WTC11 (cell line): ENCODE data around the gene HPDL. TPM values are rescaled to one million over a fixed set of nuclear protein-coding genes. Genes with fewer than 3 reads are reported as not detected.
A peak's percentile ranks its signal among the peaks of the same experiment; 100 is the strongest.

Experiments
- ATAC-seq: fragments of 200-7000 bp; cut with Tn5 transposase; 2 replicates; pipeline ENCODE4 v1.10.0; 2021; ENCODE audit warnings: mild to moderate bottlenecking, moderate library complexity
- CTCF ChIA-PET: fragments of 300-600 bp; sonication (Branson Sonifier 250); formaldehyde crosslinking; loops from one replicate; lab custom pipeline; 2021; ENCODE audit warnings: antibody characterized with exemption; lab: Charles Lee
- POLR2A ChIA-PET: fragments of 350-600 bp; sonication (Branson Sonifier 250); formaldehyde crosslinking; loops from one replicate; lab custom pipeline; 2021; ENCODE audit warnings: antibody characterized with exemption; lab: Charles Lee
- DNase-seq: peaks from one replicate; pipeline ENCODE4 v3.0.0; 2021; ENCODE audit warnings: low spot score
- H3K27ac Mint-ChIP-seq: 2 replicates; pipeline ENCODE4 v1.8.0; 2021; ENCODE audit warnings: mixed read lengths
- H3K27me3 Mint-ChIP-seq: 2 replicates; pipeline ENCODE4 v1.8.0; 2021; ENCODE audit warnings: low read depth, mild to moderate bottlenecking, moderate library complexity, mixed read lengths
- H3K36me3 Mint-ChIP-seq: 2 replicates; pipeline ENCODE4 v1.8.0; 2021; ENCODE audit warnings: mixed read lengths
- H3K4me1 Mint-ChIP-seq: 2 replicates; pipeline ENCODE4 v1.8.0; 2022; ENCODE audit warnings: mixed read lengths
- H3K4me3 Mint-ChIP-seq: 2 replicates; pipeline ENCODE4 v1.8.0; 2021; ENCODE audit warnings: mild to moderate bottlenecking, moderate library complexity, mixed read lengths
- H3K9me3 Mint-ChIP-seq: 2 replicates; pipeline ENCODE4 v1.8.0; 2021; ENCODE audit warnings: mixed read lengths
- ATF1 ChIP-seq: sonication (generic); formaldehyde crosslinking; IDR thresholded peaks from 2 replicates; pipeline ENCODE4 v1.8.1; 2023; ENCODE audit warnings: mild to moderate bottlenecking, moderate library complexity, missing genetic modification reagents
- CREB1 ChIP-seq: sonication (generic); formaldehyde crosslinking; IDR thresholded peaks from 2 replicates; pipeline ENCODE4 v1.8.0; 2023; ENCODE audit warnings: mild to moderate bottlenecking, missing genetic modification reagents
- CREM ChIP-seq: sonication (generic); formaldehyde crosslinking; IDR thresholded peaks from 2 replicates; pipeline ENCODE4 v1.8.1; 2022; ENCODE audit warnings: mild to moderate bottlenecking, missing genetic modification reagents, moderate library complexity
- ETV6 ChIP-seq: sonication (generic); formaldehyde crosslinking; IDR thresholded peaks from 2 replicates; pipeline ENCODE4 v1.8.1; 2022; ENCODE audit warnings: mild to moderate bottlenecking, missing genetic modification reagents
- FOXK1 ChIP-seq: sonication (generic); formaldehyde crosslinking; IDR thresholded peaks from 2 replicates; pipeline ENCODE4 v1.8.0; 2022; ENCODE audit warnings: mild to moderate bottlenecking, moderate library complexity, missing genetic modification reagents
- HMGA2 ChIP-seq: fragments of 250-450 bp; sonication (Bioruptor Pico); IDR thresholded peaks from 2 replicates; pipeline ENCODE4 v1.4.0; 2021; ENCODE audit warnings: mild to moderate bottlenecking, moderate library complexity
- KAT7 ChIP-seq: sonication (generic); formaldehyde crosslinking; IDR thresholded peaks from 2 replicates; pipeline ENCODE4 v1.8.1; 2023; ENCODE audit warnings: missing genetic modification reagents, mild to moderate bottlenecking, borderline replicate concordance
- NFYB ChIP-seq: sonication (generic); formaldehyde crosslinking; conservative IDR thresholded peaks from 2 replicates; pipeline ENCODE4 v1.8.0; 2022; ENCODE audit warnings: low read depth, missing genetic modification reagents
- PRRX2 ChIP-seq: fragments of 250-450 bp; sonication (Bioruptor Pico); IDR thresholded peaks from 2 replicates; pipeline ENCODE4 v1.8.0; 2021; ENCODE audit warnings: mild to moderate bottlenecking
- SMAD3 ChIP-seq: sonication (generic); formaldehyde crosslinking; IDR thresholded peaks from 2 replicates; pipeline ENCODE4 v1.8.0; 2022; ENCODE audit warnings: missing genetic modification reagents, mild to moderate bottlenecking, borderline replicate concordance
- SOX15 ChIP-seq: fragments of 250-450 bp; sonication (Bioruptor Pico); IDR thresholded peaks from 2 replicates; pipeline ENCODE4 v1.9.0; 2021; ENCODE audit warnings: mild to moderate bottlenecking
- SP1 ChIP-seq: sonication (generic); formaldehyde crosslinking; conservative IDR thresholded peaks from 2 replicates; pipeline ENCODE4 v1.8.1; 2022; ENCODE audit warnings: missing genetic modification reagents
- ZNF263 ChIP-seq: sonication (generic); formaldehyde crosslinking; IDR thresholded peaks from 2 replicates; pipeline ENCODE4 v1.8.1; 2022; ENCODE audit warnings: low read depth, mild to moderate bottlenecking, moderate library complexity, missing genetic modification reagents
- ZNF396 ChIP-seq: fragments of 250-450 bp; sonication (Bioruptor Pico); IDR thresholded peaks from 2 replicates; pipeline ENCODE4 v1.8.0; 2021; ENCODE audit warnings: mild to moderate bottlenecking, moderate library complexity, borderline replicate concordance
- ZNF416 ChIP-seq: fragments of 250-450 bp; sonication (Bioruptor Pico); IDR thresholded peaks from 2 replicates; pipeline ENCODE4 v1.9.0; 2021; ENCODE audit warnings: mild to moderate bottlenecking, inconsistent platforms
- total RNA-seq: library from RNA; stranded (reverse); gene quantifications from 3 replicates; pipeline ENCODE4 v1.2.3, GENCODE V29; 2021
- TF ChIP-seq, protein P1 (sequence below): sonication (generic); formaldehyde crosslinking; IDR thresholded peaks from 2 replicates; pipeline ENCODE4 v1.8.0; 2022; ENCODE audit warnings: mild to moderate bottlenecking, missing genetic modification reagents
- TF ChIP-seq, protein P2 (sequence below): sonication (generic); formaldehyde crosslinking; IDR thresholded peaks from 2 replicates; pipeline ENCODE4 v1.8.1; 2022; ENCODE audit warnings: low read depth, mild to moderate bottlenecking, moderate library complexity, missing genetic modification reagents, borderline replicate concordance
- TF ChIP-seq, protein P3 (sequence below): sonication (generic); formaldehyde crosslinking; conservative IDR thresholded peaks from 2 replicates; pipeline ENCODE4 v1.8.1; 2023; ENCODE audit warnings: mild to moderate bottlenecking, low read depth, missing genetic modification reagents, moderate library complexity
- TF ChIP-seq, protein P4 (sequence below): sonication (generic); formaldehyde crosslinking; IDR thresholded peaks from 2 replicates; pipeline ENCODE4 v1.8.0; 2023; ENCODE audit warnings: missing genetic modification reagents
- TF ChIP-seq, protein P5 (sequence below): sonication (generic); formaldehyde crosslinking; IDR thresholded peaks from 2 replicates; pipeline ENCODE4 v1.8.0; 2022; ENCODE audit warnings: mild to moderate bottlenecking, missing genetic modification reagents
- TF ChIP-seq, protein P6 (sequence below): sonication (generic); formaldehyde crosslinking; IDR thresholded peaks from 2 replicates; pipeline ENCODE4 v1.8.1; 2023; ENCODE audit warnings: mild to moderate bottlenecking, missing genetic modification reagents
- TF ChIP-seq, protein P7 (sequence below): sonication (generic); formaldehyde crosslinking; IDR thresholded peaks from 2 replicates; pipeline ENCODE4 v1.8.1; 2022; ENCODE audit warnings: mild to moderate bottlenecking, moderate library complexity, missing genetic modification reagents
- TF ChIP-seq, protein P8 (sequence below): fragments of 200-600 bp; IDR thresholded peaks from 2 replicates; pipeline ENCODE4 v1.8.0; 2022; ENCODE audit warnings: antibody characterized with exemption

Gene HPDL
- total RNA-seq, 1 experiment from 2014 or later: 44.0 TPM

DNA sequence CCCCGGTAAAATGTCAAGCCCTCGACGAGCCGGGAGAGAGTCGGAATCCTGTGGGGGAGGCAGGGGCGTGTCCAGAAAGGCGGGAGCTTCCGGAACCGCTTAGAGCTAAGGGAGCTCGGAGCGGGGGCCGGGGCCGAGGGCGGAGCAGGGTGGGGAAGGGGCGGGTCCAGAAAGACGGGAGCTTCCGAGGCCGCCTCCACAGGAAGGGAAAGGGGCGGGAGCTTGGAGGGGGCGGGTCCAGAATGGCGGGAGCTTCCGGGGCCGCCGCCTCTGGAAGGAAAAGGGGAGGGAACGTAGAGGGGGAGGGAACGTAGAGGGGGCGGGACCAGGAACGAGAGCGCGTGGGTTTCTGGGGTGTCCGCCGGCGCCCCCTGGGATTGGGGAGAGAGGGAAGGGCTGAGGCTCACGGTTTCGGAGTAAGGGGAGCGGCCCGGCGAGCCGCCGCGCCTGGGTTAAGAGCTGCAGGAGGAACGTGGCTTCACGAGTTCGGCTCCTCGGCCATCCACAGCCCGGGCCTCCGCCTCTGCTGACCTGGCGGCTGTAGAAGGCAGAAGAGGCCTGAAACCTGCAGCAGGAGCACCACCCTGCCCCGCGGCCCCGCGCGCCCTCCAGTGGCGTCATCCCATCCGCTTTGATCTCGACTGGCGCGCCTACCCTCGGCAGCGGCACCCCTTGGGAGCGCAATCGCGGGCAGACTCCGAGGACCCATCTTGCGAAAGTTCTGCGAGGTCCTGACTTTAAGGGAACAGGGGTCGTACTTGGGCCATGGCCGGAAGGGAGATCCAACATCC, 23.0 kb upstream of the HPDL start:
- DNase-seq: peak; percentile 99
- Mint-ChIP-seq H3K36me3 (no peaks in the 10 kb centered on the region), H3K9me3 (no peaks in the 10 kb centered on the region), H3K4me1 (peaks cover 53% of the 10 kb centered on the region), H3K27ac (peak overlapping the region; percentile 91), H3K27me3 (no peaks in the 10 kb centered on the region), H3K4me3 (peak overlapping the region; percentile 86)
- ATAC-seq: peak; percentile 90
- ChIA-PET POLR2A (interaction anchor here (0.6 to 5.3 kb wide), 16 partner anchors 9 to 571 kb away, joined by 3 to 52 read pairs (median 4); partner anchors contain the start of genes EIF2B3, HECTD3, HPDL and MUTYH), CTCF (interaction anchor here (0.6 to 11.1 kb wide), 49 partner anchors 8 to 598 kb away, joined by 3 to 317 read pairs (median 4); partner anchors contain the start of genes CCDC163, EIF2B3, HECTD3 and HPDL)
- TF ChIP-seq SMAD3 (peak; percentile 70; the same call in 1 of the 2 replicates), ETV6 (peak; percentile 79), FOXK1 (CRISPR knock-in tag) (peak; percentile 62; the same call in 1 of the 2 replicates), NFYB (CRISPR knock-in tag) (no peak), SOX15 (CRISPR knock-in tag) (no peak), ZNF263 (CRISPR knock-in tag) (peak; percentile 69), CREM (peak; percentile 61), ZNF396 (CRISPR knock-in tag) (no peak), SP1 (CRISPR knock-in tag) (peak; percentile 86), HMGA2 (no peak), KAT7 (0 out of 2 replicates have a peak, but pooled peaks have one; percentile 83), ATF1 (0 out of 2 replicates have a peak, but pooled peaks have one; percentile 36), ZNF416 (CRISPR knock-in tag) (peak; percentile 81), PRRX2 (CRISPR knock-in tag) (peak; percentile 25; the same call in 1 of the 2 replicates), CREB1 (CRISPR knock-in tag) (peak; percentile 72; the same call in 1 of the 2 replicates)
- TF ChIP-seq, protein P1, sequence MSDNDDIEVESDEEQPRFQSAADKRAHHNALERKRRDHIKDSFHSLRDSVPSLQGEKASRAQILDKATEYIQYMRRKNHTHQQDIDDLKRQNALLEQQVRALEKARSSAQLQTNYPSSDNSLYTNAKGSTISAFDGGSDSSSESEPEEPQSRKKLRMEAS (CRISPR knock-in tag): peak; percentile 69; the same call in 1 of the 2 replicates
- TF ChIP-seq, protein P2, sequence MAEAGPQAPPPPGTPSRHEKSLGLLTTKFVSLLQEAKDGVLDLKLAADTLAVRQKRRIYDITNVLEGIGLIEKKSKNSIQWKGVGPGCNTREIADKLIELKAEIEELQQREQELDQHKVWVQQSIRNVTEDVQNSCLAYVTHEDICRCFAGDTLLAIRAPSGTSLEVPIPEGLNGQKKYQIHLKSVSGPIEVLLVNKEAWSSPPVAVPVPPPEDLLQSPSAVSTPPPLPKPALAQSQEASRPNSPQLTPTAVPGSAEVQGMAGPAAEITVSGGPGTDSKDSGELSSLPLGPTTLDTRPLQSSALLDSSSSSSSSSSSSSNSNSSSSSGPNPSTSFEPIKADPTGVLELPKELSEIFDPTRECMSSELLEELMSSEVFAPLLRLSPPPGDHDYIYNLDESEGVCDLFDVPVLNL (CRISPR knock-in tag): 0 out of 2 replicates have a peak, but pooled peaks have one; percentile 22
- TF ChIP-seq, protein P3, sequence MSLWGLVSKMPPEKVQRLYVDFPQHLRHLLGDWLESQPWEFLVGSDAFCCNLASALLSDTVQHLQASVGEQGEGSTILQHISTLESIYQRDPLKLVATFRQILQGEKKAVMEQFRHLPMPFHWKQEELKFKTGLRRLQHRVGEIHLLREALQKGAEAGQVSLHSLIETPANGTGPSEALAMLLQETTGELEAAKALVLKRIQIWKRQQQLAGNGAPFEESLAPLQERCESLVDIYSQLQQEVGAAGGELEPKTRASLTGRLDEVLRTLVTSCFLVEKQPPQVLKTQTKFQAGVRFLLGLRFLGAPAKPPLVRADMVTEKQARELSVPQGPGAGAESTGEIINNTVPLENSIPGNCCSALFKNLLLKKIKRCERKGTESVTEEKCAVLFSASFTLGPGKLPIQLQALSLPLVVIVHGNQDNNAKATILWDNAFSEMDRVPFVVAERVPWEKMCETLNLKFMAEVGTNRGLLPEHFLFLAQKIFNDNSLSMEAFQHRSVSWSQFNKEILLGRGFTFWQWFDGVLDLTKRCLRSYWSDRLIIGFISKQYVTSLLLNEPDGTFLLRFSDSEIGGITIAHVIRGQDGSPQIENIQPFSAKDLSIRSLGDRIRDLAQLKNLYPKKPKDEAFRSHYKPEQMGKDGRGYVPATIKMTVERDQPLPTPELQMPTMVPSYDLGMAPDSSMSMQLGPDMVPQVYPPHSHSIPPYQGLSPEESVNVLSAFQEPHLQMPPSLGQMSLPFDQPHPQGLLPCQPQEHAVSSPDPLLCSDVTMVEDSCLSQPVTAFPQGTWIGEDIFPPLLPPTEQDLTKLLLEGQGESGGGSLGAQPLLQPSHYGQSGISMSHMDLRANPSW (CRISPR knock-in tag): no peak
- TF ChIP-seq, protein P4, sequence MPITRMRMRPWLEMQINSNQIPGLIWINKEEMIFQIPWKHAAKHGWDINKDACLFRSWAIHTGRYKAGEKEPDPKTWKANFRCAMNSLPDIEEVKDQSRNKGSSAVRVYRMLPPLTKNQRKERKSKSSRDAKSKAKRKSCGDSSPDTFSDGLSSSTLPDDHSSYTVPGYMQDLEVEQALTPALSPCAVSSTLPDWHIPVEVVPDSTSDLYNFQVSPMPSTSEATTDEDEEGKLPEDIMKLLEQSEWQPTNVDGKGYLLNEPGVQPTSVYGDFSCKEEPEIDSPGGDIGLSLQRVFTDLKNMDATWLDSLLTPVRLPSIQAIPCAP (CRISPR knock-in tag): 0 out of 2 replicates have a peak, but pooled peaks have one; percentile 18
- TF ChIP-seq, protein P5, sequence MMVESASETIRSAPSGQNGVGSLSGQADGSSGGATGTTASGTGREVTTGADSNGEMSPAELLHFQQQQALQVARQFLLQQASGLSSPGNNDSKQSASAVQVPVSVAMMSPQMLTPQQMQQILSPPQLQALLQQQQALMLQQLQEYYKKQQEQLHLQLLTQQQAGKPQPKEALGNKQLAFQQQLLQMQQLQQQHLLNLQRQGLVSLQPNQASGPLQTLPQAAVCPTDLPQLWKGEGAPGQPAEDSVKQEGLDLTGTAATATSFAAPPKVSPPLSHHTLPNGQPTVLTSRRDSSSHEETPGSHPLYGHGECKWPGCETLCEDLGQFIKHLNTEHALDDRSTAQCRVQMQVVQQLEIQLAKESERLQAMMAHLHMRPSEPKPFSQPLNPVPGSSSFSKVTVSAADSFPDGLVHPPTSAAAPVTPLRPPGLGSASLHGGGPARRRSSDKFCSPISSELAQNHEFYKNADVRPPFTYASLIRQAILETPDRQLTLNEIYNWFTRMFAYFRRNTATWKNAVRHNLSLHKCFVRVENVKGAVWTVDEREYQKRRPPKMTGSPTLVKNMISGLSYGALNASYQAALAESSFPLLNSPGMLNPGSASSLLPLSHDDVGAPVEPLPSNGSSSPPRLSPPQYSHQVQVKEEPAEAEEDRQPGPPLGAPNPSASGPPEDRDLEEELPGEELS (CRISPR knock-in tag): peak; percentile 59
- TF ChIP-seq, protein P6, sequence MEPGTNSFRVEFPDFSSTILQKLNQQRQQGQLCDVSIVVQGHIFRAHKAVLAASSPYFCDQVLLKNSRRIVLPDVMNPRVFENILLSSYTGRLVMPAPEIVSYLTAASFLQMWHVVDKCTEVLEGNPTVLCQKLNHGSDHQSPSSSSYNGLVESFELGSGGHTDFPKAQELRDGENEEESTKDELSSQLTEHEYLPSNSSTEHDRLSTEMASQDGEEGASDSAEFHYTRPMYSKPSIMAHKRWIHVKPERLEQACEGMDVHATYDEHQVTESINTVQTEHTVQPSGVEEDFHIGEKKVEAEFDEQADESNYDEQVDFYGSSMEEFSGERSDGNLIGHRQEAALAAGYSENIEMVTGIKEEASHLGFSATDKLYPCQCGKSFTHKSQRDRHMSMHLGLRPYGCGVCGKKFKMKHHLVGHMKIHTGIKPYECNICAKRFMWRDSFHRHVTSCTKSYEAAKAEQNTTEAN (CRISPR knock-in tag): peak; percentile 75; the same call in 1 of the 2 replicates
- TF ChIP-seq, protein P7, sequence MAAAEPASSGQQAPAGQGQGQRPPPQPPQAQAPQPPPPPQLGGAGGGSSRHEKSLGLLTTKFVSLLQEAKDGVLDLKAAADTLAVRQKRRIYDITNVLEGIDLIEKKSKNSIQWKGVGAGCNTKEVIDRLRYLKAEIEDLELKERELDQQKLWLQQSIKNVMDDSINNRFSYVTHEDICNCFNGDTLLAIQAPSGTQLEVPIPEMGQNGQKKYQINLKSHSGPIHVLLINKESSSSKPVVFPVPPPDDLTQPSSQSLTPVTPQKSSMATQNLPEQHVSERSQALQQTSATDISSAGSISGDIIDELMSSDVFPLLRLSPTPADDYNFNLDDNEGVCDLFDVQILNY: peak; percentile 85
- TF ChIP-seq, protein P8, sequence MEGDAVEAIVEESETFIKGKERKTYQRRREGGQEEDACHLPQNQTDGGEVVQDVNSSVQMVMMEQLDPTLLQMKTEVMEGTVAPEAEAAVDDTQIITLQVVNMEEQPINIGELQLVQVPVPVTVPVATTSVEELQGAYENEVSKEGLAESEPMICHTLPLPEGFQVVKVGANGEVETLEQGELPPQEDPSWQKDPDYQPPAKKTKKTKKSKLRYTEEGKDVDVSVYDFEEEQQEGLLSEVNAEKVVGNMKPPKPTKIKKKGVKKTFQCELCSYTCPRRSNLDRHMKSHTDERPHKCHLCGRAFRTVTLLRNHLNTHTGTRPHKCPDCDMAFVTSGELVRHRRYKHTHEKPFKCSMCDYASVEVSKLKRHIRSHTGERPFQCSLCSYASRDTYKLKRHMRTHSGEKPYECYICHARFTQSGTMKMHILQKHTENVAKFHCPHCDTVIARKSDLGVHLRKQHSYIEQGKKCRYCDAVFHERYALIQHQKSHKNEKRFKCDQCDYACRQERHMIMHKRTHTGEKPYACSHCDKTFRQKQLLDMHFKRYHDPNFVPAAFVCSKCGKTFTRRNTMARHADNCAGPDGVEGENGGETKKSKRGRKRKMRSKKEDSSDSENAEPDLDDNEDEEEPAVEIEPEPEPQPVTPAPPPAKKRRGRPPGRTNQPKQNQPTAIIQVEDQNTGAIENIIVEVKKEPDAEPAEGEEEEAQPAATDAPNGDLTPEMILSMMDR: peak; percentile 37; the same call in 1 of the 2 replicates
